ENCODE measurements around the gene RABGAP1L. TPM values are rescaled to one million over a fixed set of nuclear protein-coding genes. Genes with fewer than 3 reads are reported as not detected.
"Not testable (repeated sequence)": the region's sequence is repeated elsewhere in the genome, so short reads cannot be mapped to it uniquely, and the experiment has no call there.

RABGAP1L gene
- total RNA-seq, 1 donor from 2014 or later: 80.6 TPM

DNA sequence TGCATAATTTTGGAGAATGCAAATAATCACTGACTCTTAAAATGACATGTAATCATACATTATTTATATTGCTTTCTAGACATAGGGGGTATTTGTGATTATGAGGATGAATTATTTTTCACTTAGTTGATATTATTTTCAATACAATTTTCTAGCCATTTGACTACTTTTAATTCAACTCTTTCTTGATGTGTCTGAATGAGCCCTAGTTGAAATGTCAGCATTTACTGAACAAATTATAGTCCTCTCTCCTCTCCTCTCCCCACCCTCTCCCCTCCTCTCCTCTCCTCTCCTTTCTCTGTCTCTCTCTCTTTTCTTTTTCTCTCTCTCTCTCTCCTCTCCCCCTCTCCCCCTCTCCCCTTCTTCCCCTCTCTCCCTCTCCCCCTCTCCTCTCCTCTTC is 483.1 kb downstream of the RABGAP1L start:
- Histone ChIP-seq H3K27me3 (no peaks in the 10 kb centered on the region), H3K27ac (no peak overlapping the region), H3K36me3 (peaks cover 7% of the 10 kb centered on the region), H3K9me3 (no peaks in the 10 kb centered on the region), H3K4me1 (no peaks in the 10 kb centered on the region), H3K4me3 (no peak overlapping the region)
- ATAC-seq (no peak), DNase-seq (no peak)
- TF ChIP-seq, protein P1, sequence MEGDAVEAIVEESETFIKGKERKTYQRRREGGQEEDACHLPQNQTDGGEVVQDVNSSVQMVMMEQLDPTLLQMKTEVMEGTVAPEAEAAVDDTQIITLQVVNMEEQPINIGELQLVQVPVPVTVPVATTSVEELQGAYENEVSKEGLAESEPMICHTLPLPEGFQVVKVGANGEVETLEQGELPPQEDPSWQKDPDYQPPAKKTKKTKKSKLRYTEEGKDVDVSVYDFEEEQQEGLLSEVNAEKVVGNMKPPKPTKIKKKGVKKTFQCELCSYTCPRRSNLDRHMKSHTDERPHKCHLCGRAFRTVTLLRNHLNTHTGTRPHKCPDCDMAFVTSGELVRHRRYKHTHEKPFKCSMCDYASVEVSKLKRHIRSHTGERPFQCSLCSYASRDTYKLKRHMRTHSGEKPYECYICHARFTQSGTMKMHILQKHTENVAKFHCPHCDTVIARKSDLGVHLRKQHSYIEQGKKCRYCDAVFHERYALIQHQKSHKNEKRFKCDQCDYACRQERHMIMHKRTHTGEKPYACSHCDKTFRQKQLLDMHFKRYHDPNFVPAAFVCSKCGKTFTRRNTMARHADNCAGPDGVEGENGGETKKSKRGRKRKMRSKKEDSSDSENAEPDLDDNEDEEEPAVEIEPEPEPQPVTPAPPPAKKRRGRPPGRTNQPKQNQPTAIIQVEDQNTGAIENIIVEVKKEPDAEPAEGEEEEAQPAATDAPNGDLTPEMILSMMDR (IDR thresholded peaks at IDR 0.05): no peak
- intact Hi-C loops (cut with DNase I): no loop called here

DNA sequence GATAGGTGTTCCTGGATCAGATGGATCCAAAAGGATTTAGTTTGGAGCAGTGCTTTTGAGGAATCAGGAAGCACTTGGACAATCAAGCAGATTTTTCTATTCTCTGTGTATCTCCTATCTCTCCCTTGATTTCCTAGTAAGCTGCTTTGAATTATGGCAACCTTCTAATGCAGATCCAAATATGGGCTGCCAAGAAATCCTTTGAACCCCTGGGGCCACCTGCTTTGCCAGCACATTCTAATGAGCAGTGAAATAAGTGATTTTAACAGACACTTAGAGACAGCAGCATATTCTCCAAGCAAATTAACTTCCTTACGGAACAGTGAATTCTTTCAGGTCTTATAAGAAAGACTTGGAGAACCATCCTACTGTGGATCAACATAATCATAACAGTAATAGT is 483.9 kb downstream of the RABGAP1L start:
- Histone ChIP-seq H3K9me3 (no peaks in the 10 kb centered on the region), H3K4me3 (no peak overlapping the region), H3K27me3 (no peaks in the 10 kb centered on the region), H3K4me1 (no peaks in the 10 kb centered on the region), H3K36me3 (no peaks in the 10 kb centered on the region), H3K27ac (no peak overlapping the region)
- ATAC-seq (no peak), DNase-seq (no peak)
- intact Hi-C loops (cut with DNase I): no loop called here
- TF ChIP-seq, protein P1 (IDR thresholded peaks at IDR 0.05): no peak

DNA sequence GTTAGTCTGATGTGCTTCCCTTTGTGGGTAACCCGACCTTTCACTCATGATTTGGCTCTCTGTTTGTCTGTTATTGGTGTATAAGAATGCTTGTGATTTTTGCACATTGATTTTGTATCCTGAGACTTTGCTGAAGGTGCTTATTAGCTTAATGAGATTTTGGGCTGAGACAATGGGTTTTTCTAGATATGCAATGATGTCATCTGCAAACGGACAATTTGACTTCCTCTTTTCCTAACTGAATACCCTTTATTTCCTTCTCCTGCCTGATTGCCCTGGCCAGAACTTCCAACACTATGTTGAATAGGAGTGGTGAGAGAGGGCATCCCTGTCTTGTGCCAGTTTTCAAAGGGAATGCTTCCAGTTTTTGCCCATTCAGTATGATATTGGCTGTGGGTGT is 490.3 kb downstream of the RABGAP1L start:
- H3K36me3 ChIP-seq; H3K27me3 ChIP-seq; H3K4me3 ChIP-seq; H3K27ac ChIP-seq; ATAC-seq; H3K4me1 ChIP-seq; intact Hi-C loops (cut with DNase I); H3K9me3 ChIP-seq; DNase-seq: not testable (repeated sequence)

DNA sequence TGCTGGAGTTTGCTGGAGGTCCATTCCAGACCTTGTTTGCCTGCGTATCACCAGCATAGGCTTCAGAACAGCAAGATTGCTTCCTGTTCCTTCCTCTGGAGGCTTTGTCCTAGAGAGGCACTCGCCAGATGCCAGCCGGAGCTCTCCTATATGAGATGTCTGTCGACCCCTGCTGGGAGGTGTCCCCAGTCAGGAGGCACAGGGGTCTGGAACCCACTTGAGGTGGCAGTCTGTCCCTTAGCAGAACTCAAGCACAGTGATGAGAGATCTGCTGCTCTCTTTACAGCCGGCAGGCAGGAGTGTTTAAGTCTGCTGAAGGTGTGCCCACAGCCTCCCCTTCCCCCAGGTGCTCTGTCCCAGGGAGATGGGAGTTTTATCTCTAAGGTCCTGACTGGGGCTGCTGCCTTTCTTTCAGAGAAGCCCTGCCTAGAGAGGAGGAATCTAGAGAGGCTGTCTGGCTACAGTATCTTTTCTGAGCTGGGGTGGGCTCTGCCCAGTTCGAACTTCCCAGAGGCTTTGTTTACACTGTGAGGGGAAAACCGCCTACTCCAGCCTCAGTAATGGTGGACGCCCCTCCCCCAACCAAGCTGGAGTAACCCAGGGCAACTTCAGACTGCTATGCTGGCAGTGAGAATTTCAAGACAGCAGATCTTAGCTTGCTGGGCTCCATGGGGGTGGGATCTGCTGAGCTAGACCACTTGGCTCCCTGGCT is 493.4 kb downstream of the RABGAP1L start:
- ATAC-seq: no peak
- H3K4me3 ChIP-seq: no peak overlapping the region
- no peak overlapping the region for H3K27ac ChIP-seq
- H3K9me3 ChIP-seq: no peaks in the 10 kb centered on the region
- TF ChIP-seq, protein P1 (IDR thresholded peaks at IDR 0.05): no peak
- no peaks in the 10 kb centered on the region for H3K4me1 ChIP-seq
- no peaks in the 10 kb centered on the region for H3K36me3 ChIP-seq
- intact Hi-C loops (cut with DNase I): no loop called here
- no peak for DNase-seq
- H3K27me3 ChIP-seq: no peaks in the 10 kb centered on the region

DNA sequence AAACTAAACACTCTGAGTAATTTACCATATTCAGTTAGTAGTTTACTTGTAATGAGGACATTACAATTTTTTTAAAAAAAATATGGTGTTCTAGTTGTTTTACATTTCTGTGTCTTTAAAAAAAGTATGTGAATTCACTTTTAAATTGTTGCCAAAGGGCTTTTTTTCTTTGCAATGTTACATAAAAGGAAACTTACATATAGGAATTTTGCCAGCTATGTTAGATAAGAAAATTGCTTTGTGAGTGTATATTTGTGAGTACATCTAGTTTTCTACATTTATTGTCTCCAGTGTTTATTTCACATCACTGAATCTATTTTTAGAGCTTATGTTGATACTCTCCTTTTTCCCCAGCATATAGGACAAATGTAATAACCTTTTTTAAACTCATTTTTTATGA is 495.2 kb downstream of the RABGAP1L start:
- Histone ChIP-seq H3K27ac (no peak overlapping the region), H3K36me3 (no peaks in the 10 kb centered on the region), H3K27me3 (no peaks in the 10 kb centered on the region), H3K4me3 (no peak overlapping the region), H3K4me1 (no peaks in the 10 kb centered on the region), H3K9me3 (no peaks in the 10 kb centered on the region)
- TF ChIP-seq, protein P1 (IDR thresholded peaks at IDR 0.05): no peak
- intact Hi-C loops (cut with DNase I): no loop called here
- ATAC-seq: no peak
- DNase-seq: no peak

DNA sequence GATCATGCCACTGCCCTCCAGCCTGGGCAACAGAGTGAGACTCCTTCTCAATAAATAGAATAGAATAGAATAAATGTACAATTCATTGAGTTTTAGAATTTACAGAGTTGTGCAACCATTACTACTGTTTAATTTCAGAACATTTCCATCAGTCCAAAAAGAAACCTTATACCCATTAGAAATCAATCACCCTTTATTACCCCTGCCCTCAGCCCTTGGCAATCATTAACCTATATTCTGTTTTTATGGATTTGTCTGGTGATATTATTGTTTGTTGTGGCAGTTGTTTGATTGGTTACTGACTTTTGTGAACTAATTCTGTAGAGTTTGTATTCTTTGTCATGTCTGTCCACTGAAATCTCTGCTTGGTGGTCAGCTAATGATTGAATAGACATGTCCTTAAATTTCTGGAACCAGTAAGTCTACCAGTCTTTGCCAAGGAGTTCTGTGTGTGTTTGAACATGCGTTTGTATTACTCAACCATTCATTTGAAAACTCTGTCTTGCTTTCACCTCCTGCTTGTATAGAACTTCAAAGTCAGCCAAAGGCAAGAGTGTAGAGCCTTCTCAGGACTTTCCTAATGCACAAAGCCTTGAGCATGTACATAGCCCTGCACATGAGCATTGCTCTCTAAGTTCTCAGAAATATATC is 497.2 kb downstream of the RABGAP1L start:
- DNase-seq: no peak
- Histone ChIP-seq H3K9me3 (no peaks in the 10 kb centered on the region), H3K27ac (no peak overlapping the region), H3K36me3 (no peaks in the 10 kb centered on the region), H3K27me3 (no peaks in the 10 kb centered on the region), H3K4me1 (no peaks in the 10 kb centered on the region), H3K4me3 (no peak overlapping the region)
- TF ChIP-seq, protein P1 (IDR thresholded peaks at IDR 0.05): no peak
- intact Hi-C loops (cut with DNase I): no loop called here
- ATAC-seq: no peak
